GM12878 (cell line): ENCODE results near the gene ATRNL1. TPM values are rescaled to one million over a fixed set of nuclear protein-coding genes. Genes with fewer than 3 reads are reported as not detected.

Experiments
- ATAC-seq: fragments of 200-7000 bp; cut with Tn5 transposase; 3 replicates; pipeline ENCODE4 v1.9.1; 2020; ENCODE audit warnings: mild to moderate bottlenecking, moderate library complexity
- BruUV-seq: library from RNA; stranded (reverse); fragments of 400-500 nt; replicated peaks from 2 replicates; lab custom pipeline; 2021; lab: Mats Ljungman, UMichigan
- CTCF ChIA-PET: fragments of 300-600 bp; sonication (Branson Sonifier 250); formaldehyde crosslinking; extraction: SDS; loops from one replicate; lab custom pipeline; 2021; ENCODE audit warnings: inconsistent platforms; lab: Yijun Ruan, JAX
- POLR2A ChIA-PET: fragments of 350-600 bp; formaldehyde crosslinking; extraction: SDS; loops from one replicate; lab custom pipeline; 2021; ENCODE audit warnings: inconsistent platforms; lab: Charles Lee
- RAD21 ChIA-PET: fragments of 300-600 bp; sonication (Branson Sonifier 250); formaldehyde crosslinking; loops from one replicate; lab custom pipeline; 2023; ENCODE audit warnings: antibody characterized with exemption; ENCODE audit not compliant: unreplicated experiment; lab: Charles Lee
- SMC1A ChIA-PET: fragments of 300-600 bp; sonication (Branson Sonifier 250); formaldehyde crosslinking; loops from one replicate; lab custom pipeline; 2023; ENCODE audit not compliant: unreplicated experiment, uncharacterized antibody; lab: Charles Lee
- DNase-seq: peaks from one replicate; pipeline ENCODE4 v3.0.0-alpha.2; 2011; ENCODE audit warnings: low read depth, low spot score
- FAIRE-seq: peaks from 3 replicates; lab custom pipeline; 2011; peaks lifted over from hg19 to GRCh38; lab: Jason Lieb, UNC
- H2AFZ ChIP-seq: 2 replicates; pipeline ENCODE4 v1.6.0; 2011; ENCODE audit warnings: low read depth, low read length, control low read depth; ENCODE audit not compliant: control insufficient read depth
- H3K27ac ChIP-seq: 2 replicates; pipeline ENCODE4 v1.5.1; 2011; ENCODE audit warnings: control low read depth; ENCODE audit not compliant: control insufficient read depth, insufficient read depth
- H3K27me3 ChIP-seq, 2 experiments: replicated peaks in 1 of 2; 2 replicates each; pipeline versions ENCODE4 v1.6.0 to v1.6.1; 2011; ENCODE audit warnings: low read length in 1 of 2; ENCODE audit not compliant: control insufficient read depth in 2 of 2, insufficient read depth in 2 of 2
- H3K36me3 ChIP-seq, 2 experiments: 2 replicates each; pipeline ENCODE4 v1.5.1; 2011; ENCODE audit warnings: low read length in 1 of 2; ENCODE audit not compliant: control insufficient read depth in 2 of 2, insufficient read depth in 2 of 2
- H3K4me1 ChIP-seq: 2 replicates; pipeline ENCODE4 v1.6.1; 2011; ENCODE audit warnings: mild to moderate bottlenecking, low read length, moderate library complexity, mixed read lengths; ENCODE audit not compliant: control insufficient read depth, insufficient read depth
- H3K4me2 ChIP-seq: 2 replicates; pipeline ENCODE4 v1.6.0; 2011; ENCODE audit warnings: control low read depth; ENCODE audit not compliant: control insufficient read depth, insufficient read depth
- H3K4me3 ChIP-seq: fragments of 200-600 bp; sonication (generic); 2 replicates; pipeline ENCODE4 v1.5.1; 2016
- H3K79me2 ChIP-seq: 2 replicates; pipeline ENCODE4 v1.6.0; 2011; ENCODE audit warnings: low read length; ENCODE audit not compliant: control insufficient read depth, insufficient read depth
- H3K9ac ChIP-seq: 2 replicates; pipeline ENCODE4 v1.8.0; 2011; ENCODE audit warnings: low read length, control low read depth, mixed read lengths; ENCODE audit not compliant: control insufficient read depth, insufficient read depth
- H3K9me3 ChIP-seq: replicated peaks from 3 replicates; pipeline ENCODE4 v1.5.1; 2011; ENCODE audit warnings: mild to moderate bottlenecking, low read length; ENCODE audit not compliant: control insufficient read depth, insufficient read depth
- H4K20me1 ChIP-seq: 2 replicates; pipeline ENCODE4 v1.6.0; 2011; ENCODE audit not compliant: control insufficient read depth, insufficient read depth
- CBFB ChIP-seq: IDR thresholded peaks from 2 replicates; pipeline ENCODE4 v1.6.1; 2016; ENCODE audit warnings: antibody characterized with exemption, low read depth
- RAD51 ChIP-seq: fragments of 450-650 bp; IDR thresholded peaks from 2 replicates; pipeline ENCODE4 v1.6.1; 2016; ENCODE audit warnings: moderate library complexity, mild to moderate bottlenecking, inconsistent platforms
- SMC3 ChIP-seq: IDR thresholded peaks from 2 replicates; pipeline ENCODE4 v1.6.1; 2011; ENCODE audit warnings: low read length, improper control_type of control experiment, borderline replicate concordance
- SUZ12 ChIP-seq: fragments of 200-600 bp; sonication (generic); IDR thresholded peaks from one replicate; pipeline ENCODE4 v1.6.1; 2018; ENCODE audit warnings: antibody characterized with exemption, mild to moderate bottlenecking; ENCODE audit not compliant: unreplicated experiment
- ZBED1 ChIP-seq: IDR thresholded peaks from 2 replicates; pipeline ENCODE4 v1.6.1; 2016; ENCODE audit warnings: borderline replicate concordance
- WGBS: methylation state at CpG from one replicate; pipeline ENCODE4 v1.1.6; 2016; ENCODE audit warnings: low lambda C conversion rate; ENCODE audit not compliant: insufficient replicate concordance, insufficient coverage; ENCODE audit errors: missing lambda C conversion rate; 5-methylcytosine and 5-hydroxymethylcytosine counted together
- in situ Hi-C: fragments of 300-500 bp; cut with MboI; formaldehyde crosslinking; loops from 9 replicates; pipeline ENCODE4 v1.14.3; 2018; ENCODE audit warnings: mixed read lengths
- intact Hi-C: fragments of 100-400 bp; cut with micrococcal nuclease; formaldehyde crosslinking; loops from one replicate; pipeline ENCODE4 v1.14.2; 2022; ENCODE audit not compliant: unreplicated experiment
- polyA plus RNA-seq, 11 experiments: library from polyadenylated mRNA; depleted of rRNA in 4 of 11; unstranded in 6 of 11; stranded (reverse) in 5 of 11; fragments of >200 nt; fragmentation: Nextera tagmentation in 4 of 11; fragmentation: Illumina TruSeq in 1 of 11; extraction: Ambion mirVana in 4 of 11; extraction: Trizol in 1 of 11; gene quantifications; 1 replicate in 1 of 11; 2 replicates in 10 of 11; pipeline versions ENCODE4 v1.2.1 to v1.2.3, GENCODE V29; 2011 to 2016; ENCODE audit warnings: inconsistent platforms in 2 of 11, missing spikeins in 2 of 11, low read depth in 1 of 11
- total RNA-seq, 4 experiments: library from RNA; depleted of rRNA in 3 of 4; stranded (reverse); fragments of >200 nt in 3 of 4; fragmentation: Illumina TruSeq in 1 of 4; extraction: Trizol in 1 of 4; gene quantifications; 2 replicates each; pipeline versions ENCODE4 v1.2.1 to v1.2.3, GENCODE V29; 2013 to 2021
- TF ChIP-seq, protein P1 (sequence below): fragments of 450-650 bp; IDR thresholded peaks from 2 replicates; pipeline ENCODE4 v1.6.1; 2018; ENCODE audit warnings: mild to moderate bottlenecking, low read depth, moderate library complexity; ENCODE audit not compliant: partially characterized antibody
- TF ChIP-seq, protein P2 (sequence below): fragments of 450-650 bp; conservative IDR thresholded peaks from 2 replicates; pipeline ENCODE4 v1.6.1; 2017; ENCODE audit warnings: mild to moderate bottlenecking, moderate library complexity
- TF ChIP-seq, protein P3 (sequence below): fragments of 450-650 bp; formaldehyde crosslinking; IDR thresholded peaks from 2 replicates; pipeline ENCODE4 v1.5.0; 2022; ENCODE audit warnings: mild to moderate bottlenecking, missing genetic modification characterization
- TF ChIP-seq, protein P4 (sequence below): IDR thresholded peaks from 2 replicates; pipeline ENCODE4 v1.6.1; 2012; ENCODE audit warnings: mild to moderate bottlenecking, low read depth, low read length

ATRNL1 gene
- total and polyA plus RNA-seq, 10 of the 15 experiments (the other 5 are each of a cell fraction or from before 2014, with no cell fraction given): 0.03 to 1.4 (median 0.34) TPM

DNA sequence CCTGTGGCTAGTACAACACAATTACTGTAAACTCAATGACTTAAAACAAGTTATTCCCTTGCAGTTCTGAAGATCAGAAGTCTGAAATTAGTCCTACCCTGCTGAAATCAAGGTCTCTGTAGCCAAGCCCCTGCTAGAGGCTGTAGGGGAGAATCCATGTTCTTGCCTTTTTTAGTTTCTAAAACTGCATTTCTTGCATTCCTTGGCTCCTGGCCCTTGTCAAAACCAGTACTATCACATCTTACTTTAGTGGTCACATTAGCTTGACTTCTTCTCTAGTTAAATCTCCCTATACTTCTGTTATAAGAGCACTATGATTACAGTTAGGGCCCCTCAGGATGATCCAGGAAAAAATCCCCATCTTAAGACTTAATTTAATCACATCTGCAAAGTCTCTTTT lies 612.9 kb downstream of the ATRNL1 start (continued):
- TF ChIP-seq, protein P1, sequence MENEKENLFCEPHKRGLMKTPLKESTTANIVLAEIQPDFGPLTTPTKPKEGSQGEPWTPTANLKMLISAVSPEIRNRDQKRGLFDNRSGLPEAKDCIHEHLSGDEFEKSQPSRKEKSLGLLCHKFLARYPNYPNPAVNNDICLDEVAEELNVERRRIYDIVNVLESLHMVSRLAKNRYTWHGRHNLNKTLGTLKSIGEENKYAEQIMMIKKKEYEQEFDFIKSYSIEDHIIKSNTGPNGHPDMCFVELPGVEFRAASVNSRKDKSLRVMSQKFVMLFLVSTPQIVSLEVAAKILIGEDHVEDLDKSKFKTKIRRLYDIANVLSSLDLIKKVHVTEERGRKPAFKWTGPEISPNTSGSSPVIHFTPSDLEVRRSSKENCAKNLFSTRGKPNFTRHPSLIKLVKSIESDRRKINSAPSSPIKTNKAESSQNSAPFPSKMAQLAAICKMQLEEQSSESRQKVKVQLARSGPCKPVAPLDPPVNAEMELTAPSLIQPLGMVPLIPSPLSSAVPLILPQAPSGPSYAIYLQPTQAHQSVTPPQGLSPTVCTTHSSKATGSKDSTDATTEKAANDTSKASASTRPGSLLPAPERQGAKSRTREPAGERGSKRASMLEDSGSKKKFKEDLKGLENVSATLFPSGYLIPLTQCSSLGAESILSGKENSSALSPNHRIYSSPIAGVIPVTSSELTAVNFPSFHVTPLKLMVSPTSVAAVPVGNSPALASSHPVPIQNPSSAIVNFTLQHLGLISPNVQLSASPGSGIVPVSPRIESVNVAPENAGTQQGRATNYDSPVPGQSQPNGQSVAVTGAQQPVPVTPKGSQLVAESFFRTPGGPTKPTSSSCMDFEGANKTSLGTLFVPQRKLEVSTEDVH: no peak
- TF ChIP-seq ZBED1: no peak
- TF ChIP-seq, protein P2, sequence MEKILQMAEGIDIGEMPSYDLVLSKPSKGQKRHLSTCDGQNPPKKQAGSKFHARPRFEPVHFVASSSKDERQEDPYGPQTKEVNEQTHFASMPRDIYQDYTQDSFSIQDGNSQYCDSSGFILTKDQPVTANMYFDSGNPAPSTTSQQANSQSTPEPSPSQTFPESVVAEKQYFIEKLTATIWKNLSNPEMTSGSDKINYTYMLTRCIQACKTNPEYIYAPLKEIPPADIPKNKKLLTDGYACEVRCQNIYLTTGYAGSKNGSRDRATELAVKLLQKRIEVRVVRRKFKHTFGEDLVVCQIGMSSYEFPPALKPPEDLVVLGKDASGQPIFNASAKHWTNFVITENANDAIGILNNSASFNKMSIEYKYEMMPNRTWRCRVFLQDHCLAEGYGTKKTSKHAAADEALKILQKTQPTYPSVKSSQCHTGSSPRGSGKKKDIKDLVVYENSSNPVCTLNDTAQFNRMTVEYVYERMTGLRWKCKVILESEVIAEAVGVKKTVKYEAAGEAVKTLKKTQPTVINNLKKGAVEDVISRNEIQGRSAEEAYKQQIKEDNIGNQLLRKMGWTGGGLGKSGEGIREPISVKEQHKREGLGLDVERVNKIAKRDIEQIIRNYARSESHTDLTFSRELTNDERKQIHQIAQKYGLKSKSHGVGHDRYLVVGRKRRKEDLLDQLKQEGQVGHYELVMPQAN: no peak

DNA sequence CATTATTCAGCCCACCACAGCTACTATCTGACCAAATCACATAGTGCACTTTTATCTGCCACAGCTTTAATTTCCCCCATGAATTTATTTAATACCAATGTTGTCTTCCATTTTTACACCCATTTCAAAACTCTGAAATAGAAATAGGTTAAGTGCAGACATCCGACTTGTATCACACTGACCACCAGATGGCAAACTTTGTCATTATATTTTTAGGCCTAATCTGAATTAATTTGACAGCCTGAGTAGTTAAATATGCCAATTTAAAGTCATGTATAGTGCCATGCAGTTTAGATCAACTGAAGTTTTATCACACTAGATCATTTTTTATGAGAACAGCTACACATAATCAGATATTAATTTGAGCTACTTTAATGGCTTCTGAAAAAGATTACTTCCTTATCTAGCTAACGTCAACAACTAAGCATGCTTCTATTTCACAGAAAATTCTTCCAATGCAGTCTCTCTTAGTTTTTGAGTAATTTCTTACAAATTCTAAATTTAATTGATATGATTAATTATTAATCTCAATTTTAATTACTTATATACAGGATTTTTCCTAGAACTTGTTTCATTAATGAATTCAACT lies 613.4 kb downstream of the ATRNL1 start:
- no TSS peak for BruUV-seq
- SMC1A ChIA-PET: interaction anchor here (0.7 to 1.6 kb wide), 4 partner anchors 15 to 581 kb away, joined by 3 to 12 read pairs (median 4); no protein-coding TSS in a partner anchor
- TF ChIP-seq CBFB (no peak), RAD51 (no peak), SMC3 (peak; percentile 30; the same call in 1 of the 2 replicates), SUZ12 (no peak)
- TF ChIP-seq, protein P3, sequence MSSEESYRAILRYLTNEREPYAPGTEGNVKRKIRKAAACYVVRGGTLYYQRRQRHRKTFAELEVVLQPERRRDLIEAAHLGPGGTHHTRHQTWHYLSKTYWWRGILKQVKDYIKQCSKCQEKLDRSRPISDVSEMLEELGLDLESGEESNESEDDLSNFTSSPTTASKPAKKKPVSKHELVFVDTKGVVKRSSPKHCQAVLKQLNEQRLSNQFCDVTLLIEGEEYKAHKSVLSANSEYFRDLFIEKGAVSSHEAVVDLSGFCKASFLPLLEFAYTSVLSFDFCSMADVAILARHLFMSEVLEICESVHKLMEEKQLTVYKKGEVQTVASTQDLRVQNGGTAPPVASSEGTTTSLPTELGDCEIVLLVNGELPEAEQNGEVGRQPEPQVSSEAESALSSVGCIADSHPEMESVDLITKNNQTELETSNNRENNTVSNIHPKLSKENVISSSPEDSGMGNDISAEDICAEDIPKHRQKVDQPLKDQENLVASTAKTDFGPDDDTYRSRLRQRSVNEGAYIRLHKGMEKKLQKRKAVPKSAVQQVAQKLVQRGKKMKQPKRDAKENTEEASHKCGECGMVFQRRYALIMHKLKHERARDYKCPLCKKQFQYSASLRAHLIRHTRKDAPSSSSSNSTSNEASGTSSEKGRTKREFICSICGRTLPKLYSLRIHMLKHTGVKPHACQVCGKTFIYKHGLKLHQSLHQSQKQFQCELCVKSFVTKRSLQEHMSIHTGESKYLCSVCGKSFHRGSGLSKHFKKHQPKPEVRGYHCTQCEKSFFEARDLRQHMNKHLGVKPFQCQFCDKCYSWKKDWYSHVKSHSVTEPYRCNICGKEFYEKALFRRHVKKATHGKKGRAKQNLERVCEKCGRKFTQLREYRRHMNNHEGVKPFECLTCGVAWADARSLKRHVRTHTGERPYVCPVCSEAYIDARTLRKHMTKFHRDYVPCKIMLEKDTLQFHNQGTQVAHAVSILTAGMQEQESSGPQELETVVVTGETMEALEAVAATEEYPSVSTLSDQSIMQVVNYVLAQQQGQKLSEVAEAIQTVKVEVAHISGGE (CRISPR knock-in tag): no peak
- TF ChIP-seq, protein P4, sequence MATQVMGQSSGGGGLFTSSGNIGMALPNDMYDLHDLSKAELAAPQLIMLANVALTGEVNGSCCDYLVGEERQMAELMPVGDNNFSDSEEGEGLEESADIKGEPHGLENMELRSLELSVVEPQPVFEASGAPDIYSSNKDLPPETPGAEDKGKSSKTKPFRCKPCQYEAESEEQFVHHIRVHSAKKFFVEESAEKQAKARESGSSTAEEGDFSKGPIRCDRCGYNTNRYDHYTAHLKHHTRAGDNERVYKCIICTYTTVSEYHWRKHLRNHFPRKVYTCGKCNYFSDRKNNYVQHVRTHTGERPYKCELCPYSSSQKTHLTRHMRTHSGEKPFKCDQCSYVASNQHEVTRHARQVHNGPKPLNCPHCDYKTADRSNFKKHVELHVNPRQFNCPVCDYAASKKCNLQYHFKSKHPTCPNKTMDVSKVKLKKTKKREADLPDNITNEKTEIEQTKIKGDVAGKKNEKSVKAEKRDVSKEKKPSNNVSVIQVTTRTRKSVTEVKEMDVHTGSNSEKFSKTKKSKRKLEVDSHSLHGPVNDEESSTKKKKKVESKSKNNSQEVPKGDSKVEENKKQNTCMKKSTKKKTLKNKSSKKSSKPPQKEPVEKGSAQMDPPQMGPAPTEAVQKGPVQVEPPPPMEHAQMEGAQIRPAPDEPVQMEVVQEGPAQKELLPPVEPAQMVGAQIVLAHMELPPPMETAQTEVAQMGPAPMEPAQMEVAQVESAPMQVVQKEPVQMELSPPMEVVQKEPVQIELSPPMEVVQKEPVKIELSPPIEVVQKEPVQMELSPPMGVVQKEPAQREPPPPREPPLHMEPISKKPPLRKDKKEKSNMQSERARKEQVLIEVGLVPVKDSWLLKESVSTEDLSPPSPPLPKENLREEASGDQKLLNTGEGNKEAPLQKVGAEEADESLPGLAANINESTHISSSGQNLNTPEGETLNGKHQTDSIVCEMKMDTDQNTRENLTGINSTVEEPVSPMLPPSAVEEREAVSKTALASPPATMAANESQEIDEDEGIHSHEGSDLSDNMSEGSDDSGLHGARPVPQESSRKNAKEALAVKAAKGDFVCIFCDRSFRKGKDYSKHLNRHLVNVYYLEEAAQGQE: no peak

More for the DNA sequence above, 613.4 kb downstream of the ATRNL1 start:
- ChIA-PET CTCF (interaction anchor here (0.9 to 2.9 kb wide), 7 partner anchors 10 to 581 kb away, joined by 3 to 20 read pairs (median 3); no protein-coding TSS in a partner anchor), RAD21 (interaction anchor here (2.0 kb wide), 1 partner anchor 581 kb away, joined by 6 read pairs; no protein-coding TSS in a partner anchor), POLR2A (no interaction called here)
- no peak for DNase-seq
- intact Hi-C loops (loop anchor here (1.0 to 5.0 kb wide), 2 partner anchors 582 to 681 kb away; no protein-coding TSS in a partner anchor), in situ Hi-C loops (no loop called here)
- H3K4me2 ChIP-seq: no peak overlapping the region
- H3K79me2 ChIP-seq: no peaks in the 10 kb centered on the region
- no peaks in the 10 kb centered on the region for H3K9me3 ChIP-seq
- no peaks in the 10 kb centered on the region for H4K20me1 ChIP-seq
- H2AFZ ChIP-seq: no peak overlapping the region
- ATAC-seq: peak; percentile 51; the same call in 2 of the 3 replicates
- FAIRE-seq: no peak
- no peaks in the 10 kb centered on the region for H3K4me1 ChIP-seq
- H3K9ac ChIP-seq: no peak overlapping the region
- no peaks in the 10 kb centered on the region for H3K27me3 ChIP-seq
- H3K4me3 ChIP-seq: no peak overlapping the region
- no peaks in the 10 kb centered on the region for H3K36me3 ChIP-seq
- 22% methylated on average over 2 of the region's 2 CpGs for WGBS
- H3K27ac ChIP-seq: no peak overlapping the region
